SK-N-SH treated with all-trans-retinoic acid at 6 μM for 48 hours (cell line): Measurements from ENCODE around the gene ADGRB2.
"Not testable (repeated sequence)": the region's sequence is repeated elsewhere in the genome, so short reads cannot be mapped to it uniquely, and the experiment has no call there.

Source experiments
- ATAC-seq: fragments of 200-7000 bp; cut with Tn5 transposase; 3 replicates; pipeline ENCODE4 v1.9.1; 2020; ENCODE audit warnings: mild to moderate bottlenecking, moderate library complexity
- ARNTL ChIP-seq: fragments of 450-650 bp; formaldehyde crosslinking; IDR thresholded peaks from 2 replicates; pipeline ENCODE4 v1.5.0; 2020; ENCODE audit warnings: low read depth, mild to moderate bottlenecking, moderate library complexity, borderline replicate concordance
- BACH2 ChIP-seq: fragments of 250-450 bp; sonication (Bioruptor Pico); IDR thresholded peaks from 2 replicates; pipeline ENCODE4 v1.9.0; 2021; ENCODE audit warnings: mild to moderate bottlenecking, borderline replicate concordance
- CSDC2 ChIP-seq: fragments of 250-450 bp; sonication (Bioruptor Pico); IDR thresholded peaks from 2 replicates; pipeline ENCODE4 v1.5.0; 2020; ENCODE audit warnings: mild to moderate bottlenecking, moderate library complexity
- ESRRG ChIP-seq: fragments of 250-450 bp; sonication (Bioruptor Pico); IDR thresholded peaks from 2 replicates; pipeline ENCODE4 v1.6.1; 2021; ENCODE audit warnings: mild to moderate bottlenecking
- GLIS3 ChIP-seq: fragments of 250-450 bp; sonication (Bioruptor Pico); IDR thresholded peaks from 2 replicates; pipeline ENCODE4 v1.5.0; 2020; ENCODE audit warnings: mild to moderate bottlenecking, moderate library complexity
- ISL1 ChIP-seq: fragments of 250-450 bp; sonication (Bioruptor Pico); IDR thresholded peaks from 2 replicates; pipeline ENCODE4 v2.1.2; 2022; ENCODE audit warnings: mild to moderate bottlenecking, moderate library complexity
- OSR1 ChIP-seq: fragments of 250-450 bp; sonication (Bioruptor Pico); IDR thresholded peaks from 2 replicates; pipeline ENCODE4 v1.8.0; 2022; ENCODE audit warnings: moderate library complexity, mild to moderate bottlenecking, inconsistent platforms
- PPARA ChIP-seq: fragments of 250-450 bp; sonication (Bioruptor Pico); IDR thresholded peaks from 2 replicates; pipeline ENCODE4 v1.5.0; 2020; ENCODE audit warnings: mild to moderate bottlenecking, borderline replicate concordance
- RARB ChIP-seq: fragments of 250-450 bp; sonication (Bioruptor Pico); IDR thresholded peaks from 2 replicates; pipeline ENCODE4 v1.8.0; 2021; ENCODE audit warnings: mild to moderate bottlenecking, moderate library complexity
- SNAI2 ChIP-seq: fragments of 250-450 bp; sonication (Bioruptor Pico); IDR thresholded peaks from 2 replicates; pipeline ENCODE4 v1.5.0; 2020; ENCODE audit warnings: mild to moderate bottlenecking, moderate library complexity
- TCF4 ChIP-seq: fragments of 250-450 bp; sonication (Bioruptor Pico); IDR thresholded peaks from 2 replicates; pipeline ENCODE4 v1.8.0; 2021; ENCODE audit warnings: mild to moderate bottlenecking, moderate library complexity, borderline replicate concordance
- TOX ChIP-seq: fragments of 250-450 bp; sonication (Bioruptor Pico); IDR thresholded peaks from 2 replicates; pipeline ENCODE4 v1.8.0; 2021; ENCODE audit warnings: mild to moderate bottlenecking, moderate library complexity, borderline replicate concordance
- ZC3H10 ChIP-seq: fragments of 250-450 bp; sonication (Bioruptor Pico); IDR thresholded peaks from 2 replicates; pipeline ENCODE4 v1.5.1; 2021; ENCODE audit warnings: mild to moderate bottlenecking, moderate library complexity
- ZFP3 ChIP-seq: fragments of 250-450 bp; sonication (Bioruptor Pico); IDR thresholded peaks from 2 replicates; pipeline ENCODE4 v1.5.0; 2020; ENCODE audit warnings: mild to moderate bottlenecking, moderate library complexity
- ZFP30 ChIP-seq: fragments of 450-650 bp; formaldehyde crosslinking; IDR thresholded peaks from 2 replicates; pipeline ENCODE4 v1.5.0; 2022; ENCODE audit warnings: mild to moderate bottlenecking, moderate library complexity
- ZNF70 ChIP-seq: fragments of 450-650 bp; formaldehyde crosslinking; IDR thresholded peaks from 2 replicates; pipeline ENCODE4 v1.5.0; 2020; ENCODE audit warnings: mild to moderate bottlenecking, moderate library complexity
- ZNF8 ChIP-seq: fragments of 450-650 bp; formaldehyde crosslinking; IDR thresholded peaks from 2 replicates; pipeline ENCODE4 v1.5.0; 2020; ENCODE audit warnings: mild to moderate bottlenecking, moderate library complexity
- TF ChIP-seq, protein P1 (sequence below): fragments of 250-450 bp; sonication (Bioruptor Pico); IDR thresholded peaks from 2 replicates; pipeline ENCODE4 v1.8.0; 2021; ENCODE audit warnings: low read depth, mild to moderate bottlenecking, moderate library complexity, borderline replicate concordance
- TF ChIP-seq, protein P2 (sequence below): fragments of 250-450 bp; sonication (Bioruptor Pico); IDR thresholded peaks from 2 replicates; pipeline ENCODE4 v1.8.0; 2020; ENCODE audit warnings: mild to moderate bottlenecking, moderate library complexity, borderline replicate concordance
- TF ChIP-seq, protein P3 (sequence below): fragments of 250-450 bp; sonication (Bioruptor Pico); IDR thresholded peaks from 2 replicates; pipeline ENCODE4 v1.5.0; 2020; ENCODE audit warnings: mild to moderate bottlenecking, moderate library complexity
- TF ChIP-seq, protein P4 (sequence below): fragments of 250-450 bp; sonication (Bioruptor Pico); IDR thresholded peaks from 2 replicates; pipeline ENCODE4 v1.5.1; 2020; ENCODE audit warnings: low read depth, mild to moderate bottlenecking, moderate library complexity
- TF ChIP-seq, protein P5 (sequence below): fragments of 250-450 bp; sonication (Bioruptor Pico); IDR thresholded peaks from 2 replicates; pipeline ENCODE4 v1.5.1; 2021; ENCODE audit warnings: mild to moderate bottlenecking, moderate library complexity

ADGRB2 gene

DNA sequence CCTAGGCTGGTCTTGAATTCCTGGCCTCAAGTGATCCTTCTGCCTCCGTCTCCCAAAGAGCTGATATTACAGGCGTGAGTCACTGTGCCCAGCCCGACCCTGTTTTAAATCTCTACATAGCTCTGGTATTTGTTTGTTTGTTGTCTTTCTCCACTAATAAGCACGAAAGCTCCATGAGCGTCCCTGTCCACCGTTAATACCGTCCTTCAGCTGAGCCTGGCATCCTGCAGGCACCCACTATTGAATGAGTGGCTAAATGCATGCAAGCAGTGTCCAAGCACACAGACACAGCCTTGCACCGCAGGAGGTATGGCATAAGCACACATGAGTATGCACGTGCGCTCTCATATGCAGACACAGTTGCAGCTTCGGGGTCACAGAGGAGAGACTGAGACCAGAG lies 55.8 kb downstream of the ADGRB2 start:
- no peak for TF ChIP-seq PPARA (CRISPR knock-in tag)
- TF ChIP-seq TCF4 (CRISPR knock-in tag) = no peak
- no peak for TF ChIP-seq CSDC2
- no peak for TF ChIP-seq RARB (CRISPR knock-in tag)
- no peak for TF ChIP-seq ZNF8 (CRISPR knock-in tag)
- no peak for TF ChIP-seq GLIS3 (CRISPR knock-in tag)
- no peak for TF ChIP-seq ZC3H10 (CRISPR knock-in tag)
- TF ChIP-seq, protein P1, sequence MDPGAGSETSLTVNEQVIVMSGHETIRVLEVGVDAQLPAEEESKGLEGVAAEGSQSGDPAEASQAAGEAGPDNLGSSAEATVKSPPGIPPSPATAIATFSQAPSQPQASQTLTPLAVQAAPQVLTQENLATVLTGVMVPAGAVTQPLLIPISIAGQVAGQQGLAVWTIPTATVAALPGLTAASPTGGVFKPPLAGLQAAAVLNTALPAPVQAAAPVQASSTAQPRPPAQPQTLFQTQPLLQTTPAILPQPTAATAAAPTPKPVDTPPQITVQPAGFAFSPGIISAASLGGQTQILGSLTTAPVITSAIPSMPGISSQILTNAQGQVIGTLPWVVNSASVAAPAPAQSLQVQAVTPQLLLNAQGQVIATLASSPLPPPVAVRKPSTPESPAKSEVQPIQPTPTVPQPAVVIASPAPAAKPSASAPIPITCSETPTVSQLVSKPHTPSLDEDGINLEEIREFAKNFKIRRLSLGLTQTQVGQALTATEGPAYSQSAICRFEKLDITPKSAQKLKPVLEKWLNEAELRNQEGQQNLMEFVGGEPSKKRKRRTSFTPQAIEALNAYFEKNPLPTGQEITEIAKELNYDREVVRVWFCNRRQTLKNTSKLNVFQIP (CRISPR knock-in tag) = no peak
- TF ChIP-seq SNAI2 (CRISPR knock-in tag) = no peak
- no peak for TF ChIP-seq ZFP30 (CRISPR knock-in tag)
- TF ChIP-seq OSR1 (CRISPR knock-in tag) = no peak
- no peak for TF ChIP-seq ZNF70 (CRISPR knock-in tag)
- TF ChIP-seq, protein P2, sequence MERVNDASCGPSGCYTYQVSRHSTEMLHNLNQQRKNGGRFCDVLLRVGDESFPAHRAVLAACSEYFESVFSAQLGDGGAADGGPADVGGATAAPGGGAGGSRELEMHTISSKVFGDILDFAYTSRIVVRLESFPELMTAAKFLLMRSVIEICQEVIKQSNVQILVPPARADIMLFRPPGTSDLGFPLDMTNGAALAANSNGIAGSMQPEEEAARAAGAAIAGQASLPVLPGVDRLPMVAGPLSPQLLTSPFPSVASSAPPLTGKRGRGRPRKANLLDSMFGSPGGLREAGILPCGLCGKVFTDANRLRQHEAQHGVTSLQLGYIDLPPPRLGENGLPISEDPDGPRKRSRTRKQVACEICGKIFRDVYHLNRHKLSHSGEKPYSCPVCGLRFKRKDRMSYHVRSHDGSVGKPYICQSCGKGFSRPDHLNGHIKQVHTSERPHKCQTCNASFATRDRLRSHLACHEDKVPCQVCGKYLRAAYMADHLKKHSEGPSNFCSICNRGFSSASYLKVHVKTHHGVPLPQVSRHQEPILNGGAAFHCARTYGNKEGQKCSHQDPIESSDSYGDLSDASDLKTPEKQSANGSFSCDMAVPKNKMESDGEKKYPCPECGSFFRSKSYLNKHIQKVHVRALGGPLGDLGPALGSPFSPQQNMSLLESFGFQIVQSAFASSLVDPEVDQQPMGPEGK = no peak
- TF ChIP-seq, protein P3, sequence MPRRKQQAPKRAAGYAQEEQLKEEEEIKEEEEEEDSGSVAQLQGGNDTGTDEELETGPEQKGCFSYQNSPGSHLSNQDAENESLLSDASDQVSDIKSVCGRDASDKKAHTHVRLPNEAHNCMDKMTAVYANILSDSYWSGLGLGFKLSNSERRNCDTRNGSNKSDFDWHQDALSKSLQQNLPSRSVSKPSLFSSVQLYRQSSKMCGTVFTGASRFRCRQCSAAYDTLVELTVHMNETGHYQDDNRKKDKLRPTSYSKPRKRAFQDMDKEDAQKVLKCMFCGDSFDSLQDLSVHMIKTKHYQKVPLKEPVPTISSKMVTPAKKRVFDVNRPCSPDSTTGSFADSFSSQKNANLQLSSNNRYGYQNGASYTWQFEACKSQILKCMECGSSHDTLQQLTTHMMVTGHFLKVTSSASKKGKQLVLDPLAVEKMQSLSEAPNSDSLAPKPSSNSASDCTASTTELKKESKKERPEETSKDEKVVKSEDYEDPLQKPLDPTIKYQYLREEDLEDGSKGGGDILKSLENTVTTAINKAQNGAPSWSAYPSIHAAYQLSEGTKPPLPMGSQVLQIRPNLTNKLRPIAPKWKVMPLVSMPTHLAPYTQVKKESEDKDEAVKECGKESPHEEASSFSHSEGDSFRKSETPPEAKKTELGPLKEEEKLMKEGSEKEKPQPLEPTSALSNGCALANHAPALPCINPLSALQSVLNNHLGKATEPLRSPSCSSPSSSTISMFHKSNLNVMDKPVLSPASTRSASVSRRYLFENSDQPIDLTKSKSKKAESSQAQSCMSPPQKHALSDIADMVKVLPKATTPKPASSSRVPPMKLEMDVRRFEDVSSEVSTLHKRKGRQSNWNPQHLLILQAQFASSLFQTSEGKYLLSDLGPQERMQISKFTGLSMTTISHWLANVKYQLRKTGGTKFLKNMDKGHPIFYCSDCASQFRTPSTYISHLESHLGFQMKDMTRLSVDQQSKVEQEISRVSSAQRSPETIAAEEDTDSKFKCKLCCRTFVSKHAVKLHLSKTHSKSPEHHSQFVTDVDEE (CRISPR knock-in tag) = no peak
- TF ChIP-seq ESRRG = no peak
- TF ChIP-seq, protein P4, sequence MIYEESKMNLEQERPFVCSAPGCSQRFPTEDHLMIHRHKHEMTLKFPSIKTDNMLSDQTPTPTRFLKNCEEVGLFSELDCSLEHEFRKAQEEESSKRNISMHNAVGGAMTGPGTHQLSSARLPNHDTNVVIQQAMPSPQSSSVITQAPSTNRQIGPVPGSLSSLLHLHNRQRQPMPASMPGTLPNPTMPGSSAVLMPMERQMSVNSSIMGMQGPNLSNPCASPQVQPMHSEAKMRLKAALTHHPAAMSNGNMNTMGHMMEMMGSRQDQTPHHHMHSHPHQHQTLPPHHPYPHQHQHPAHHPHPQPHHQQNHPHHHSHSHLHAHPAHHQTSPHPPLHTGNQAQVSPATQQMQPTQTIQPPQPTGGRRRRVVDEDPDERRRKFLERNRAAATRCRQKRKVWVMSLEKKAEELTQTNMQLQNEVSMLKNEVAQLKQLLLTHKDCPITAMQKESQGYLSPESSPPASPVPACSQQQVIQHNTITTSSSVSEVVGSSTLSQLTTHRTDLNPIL = no peak
- TF ChIP-seq TOX (CRISPR knock-in tag) = no peak
- TF ChIP-seq, protein P5, sequence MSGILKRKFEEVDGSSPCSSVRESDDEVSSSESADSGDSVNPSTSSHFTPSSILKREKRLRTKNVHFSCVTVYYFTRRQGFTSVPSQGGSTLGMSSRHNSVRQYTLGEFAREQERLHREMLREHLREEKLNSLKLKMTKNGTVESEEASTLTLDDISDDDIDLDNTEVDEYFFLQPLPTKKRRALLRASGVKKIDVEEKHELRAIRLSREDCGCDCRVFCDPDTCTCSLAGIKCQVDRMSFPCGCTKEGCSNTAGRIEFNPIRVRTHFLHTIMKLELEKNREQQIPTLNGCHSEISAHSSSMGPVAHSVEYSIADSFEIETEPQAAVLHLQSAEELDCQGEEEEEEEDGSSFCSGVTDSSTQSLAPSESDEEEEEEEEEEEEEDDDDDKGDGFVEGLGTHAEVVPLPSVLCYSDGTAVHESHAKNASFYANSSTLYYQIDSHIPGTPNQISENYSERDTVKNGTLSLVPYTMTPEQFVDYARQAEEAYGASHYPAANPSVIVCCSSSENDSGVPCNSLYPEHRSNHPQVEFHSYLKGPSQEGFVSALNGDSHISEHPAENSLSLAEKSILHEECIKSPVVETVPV (CRISPR knock-in tag) = no peak
- TF ChIP-seq ARNTL = no peak
- TF ChIP-seq, all 23 proteins: peak for 0
- ATAC-seq = no peak

DNA sequence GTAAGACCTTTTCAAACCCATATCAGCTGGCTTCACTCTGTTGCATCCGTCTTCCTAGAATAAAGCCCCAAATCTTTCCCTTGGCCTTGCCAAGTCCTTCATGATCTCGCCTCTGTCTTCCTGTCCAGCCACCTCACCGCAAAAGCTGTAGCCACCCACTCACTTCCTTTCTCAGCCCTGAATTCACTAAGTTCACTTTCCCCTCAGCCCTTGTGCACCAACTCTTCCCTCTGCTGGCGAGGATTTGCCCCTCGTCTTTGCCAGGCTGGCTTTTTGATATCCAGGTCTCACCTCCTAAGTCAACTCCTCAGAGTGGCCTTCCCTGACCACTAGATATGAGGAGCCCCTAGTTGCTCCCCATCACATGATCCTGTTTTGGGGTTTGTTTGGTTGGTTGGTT lies 56.4 kb downstream of the ADGRB2 start:
- ATAC-seq = peak; percentile 7; the same call in 2 of the 3 replicates
- TF ChIP-seq ZFP3 (CRISPR knock-in tag) (no peak), BACH2 (no peak), TOX (CRISPR knock-in tag) (no peak), ZNF70 (CRISPR knock-in tag) (no peak), ISL1 (no peak)
- TF ChIP-seq, protein P1 (CRISPR knock-in tag) = no peak
- TF ChIP-seq, protein P4 = no peak

DNA sequence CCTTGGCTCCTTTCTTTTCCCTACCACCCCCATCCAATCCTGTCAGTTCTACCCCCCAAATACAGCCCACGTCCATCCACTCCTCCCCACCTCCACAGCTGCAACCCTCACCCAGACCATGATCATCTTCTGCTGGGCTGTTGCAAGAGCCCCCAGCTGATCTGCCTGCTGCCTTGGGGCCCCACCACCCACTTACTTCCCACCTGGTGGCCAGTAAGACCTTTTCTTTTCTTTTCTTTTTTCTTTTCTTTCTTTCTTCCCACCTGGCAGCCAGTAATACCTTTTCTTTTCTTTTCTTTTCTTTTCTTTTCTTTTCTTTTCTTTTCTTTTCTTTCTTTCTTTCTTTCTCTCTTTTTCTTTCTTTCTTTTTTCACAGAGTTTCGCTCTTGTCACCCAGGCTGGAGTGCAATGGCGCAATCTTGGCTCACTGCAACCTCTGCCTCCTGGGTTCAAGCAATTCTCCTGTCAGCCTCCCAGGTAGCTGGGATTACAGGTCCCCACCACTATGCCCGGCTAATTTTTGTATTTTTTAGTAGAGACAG lies 57.0 kb downstream of the ADGRB2 start:
- ATAC-seq = not testable (repeated sequence)
